C4-2B (cell line): ENCODE data around the gene TNPO2.
A peak's percentile ranks its signal among the peaks of the same experiment; 100 is the strongest.

ENCODE experiments used
- H3K27ac ChIP-seq: fragments of 450-650 bp; 2 replicates; pipeline ENCODE4 v1.5.1; 2017
- ZFX ChIP-seq: fragments of 450-650 bp; IDR thresholded peaks from 2 replicates; pipeline ENCODE4 v1.6.1; 2017
- TF ChIP-seq, protein P1 (sequence below): fragments of 450-650 bp; conservative IDR thresholded peaks from 2 replicates; pipeline ENCODE4 v1.5.1; 2017; ENCODE audit warnings: mild to moderate bottlenecking

Gene TNPO2

GRCh38 chr19:12764698-12765097 lies 41.0 kb upstream of the TNPO2 start:
- TF ChIP-seq, protein P1, sequence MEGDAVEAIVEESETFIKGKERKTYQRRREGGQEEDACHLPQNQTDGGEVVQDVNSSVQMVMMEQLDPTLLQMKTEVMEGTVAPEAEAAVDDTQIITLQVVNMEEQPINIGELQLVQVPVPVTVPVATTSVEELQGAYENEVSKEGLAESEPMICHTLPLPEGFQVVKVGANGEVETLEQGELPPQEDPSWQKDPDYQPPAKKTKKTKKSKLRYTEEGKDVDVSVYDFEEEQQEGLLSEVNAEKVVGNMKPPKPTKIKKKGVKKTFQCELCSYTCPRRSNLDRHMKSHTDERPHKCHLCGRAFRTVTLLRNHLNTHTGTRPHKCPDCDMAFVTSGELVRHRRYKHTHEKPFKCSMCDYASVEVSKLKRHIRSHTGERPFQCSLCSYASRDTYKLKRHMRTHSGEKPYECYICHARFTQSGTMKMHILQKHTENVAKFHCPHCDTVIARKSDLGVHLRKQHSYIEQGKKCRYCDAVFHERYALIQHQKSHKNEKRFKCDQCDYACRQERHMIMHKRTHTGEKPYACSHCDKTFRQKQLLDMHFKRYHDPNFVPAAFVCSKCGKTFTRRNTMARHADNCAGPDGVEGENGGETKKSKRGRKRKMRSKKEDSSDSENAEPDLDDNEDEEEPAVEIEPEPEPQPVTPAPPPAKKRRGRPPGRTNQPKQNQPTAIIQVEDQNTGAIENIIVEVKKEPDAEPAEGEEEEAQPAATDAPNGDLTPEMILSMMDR, result no peak
- no peak for TF ChIP-seq ZFX
- no peak overlapping the region for H3K27ac ChIP-seq

GRCh38 chr19:12763100-12763499 lies 39.4 kb upstream of the TNPO2 start:
- no peak overlapping the region for H3K27ac ChIP-seq
- TF ChIP-seq, protein P1, result no peak
- TF ChIP-seq ZFX, result no peak

DNA sequence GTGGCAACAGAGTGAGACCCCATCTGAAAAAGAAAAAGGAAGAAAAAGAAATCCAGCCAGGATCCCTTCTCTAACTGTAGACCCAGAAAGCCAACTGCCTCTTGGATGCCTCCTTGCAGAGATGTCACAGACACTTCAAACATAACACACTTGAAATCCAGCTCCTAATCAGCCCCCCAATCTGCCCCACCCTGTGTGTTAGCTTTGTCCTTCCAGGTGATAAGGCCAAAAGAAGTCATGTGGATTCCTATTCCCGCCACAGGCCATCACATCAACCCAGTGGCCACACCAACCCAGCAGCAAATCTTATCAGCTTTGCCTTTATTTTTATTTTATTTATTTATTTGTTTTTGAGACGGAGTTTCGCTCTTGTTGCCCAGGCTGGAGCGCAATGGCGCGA lies 36.0 kb upstream of the TNPO2 start:
- no peak for TF ChIP-seq ZFX
- TF ChIP-seq, protein P1, result no peak
- no peak overlapping the region for H3K27ac ChIP-seq

- TF ChIP-seq, protein P1, result peak; percentile 99
- no peak for TF ChIP-seq ZFX
- no peak overlapping the region for H3K27ac ChIP-seq
Measured at GRCh38 chr19:12757544-12758274, 34.0 kb upstream of the TNPO2 start.

- no peak overlapping the region for H3K27ac ChIP-seq
- no peak for TF ChIP-seq ZFX
- TF ChIP-seq, protein P1, result no peak
Measured at GRCh38 chr19:12756150-12756883, 32.6 kb upstream of the TNPO2 start.

DNA sequence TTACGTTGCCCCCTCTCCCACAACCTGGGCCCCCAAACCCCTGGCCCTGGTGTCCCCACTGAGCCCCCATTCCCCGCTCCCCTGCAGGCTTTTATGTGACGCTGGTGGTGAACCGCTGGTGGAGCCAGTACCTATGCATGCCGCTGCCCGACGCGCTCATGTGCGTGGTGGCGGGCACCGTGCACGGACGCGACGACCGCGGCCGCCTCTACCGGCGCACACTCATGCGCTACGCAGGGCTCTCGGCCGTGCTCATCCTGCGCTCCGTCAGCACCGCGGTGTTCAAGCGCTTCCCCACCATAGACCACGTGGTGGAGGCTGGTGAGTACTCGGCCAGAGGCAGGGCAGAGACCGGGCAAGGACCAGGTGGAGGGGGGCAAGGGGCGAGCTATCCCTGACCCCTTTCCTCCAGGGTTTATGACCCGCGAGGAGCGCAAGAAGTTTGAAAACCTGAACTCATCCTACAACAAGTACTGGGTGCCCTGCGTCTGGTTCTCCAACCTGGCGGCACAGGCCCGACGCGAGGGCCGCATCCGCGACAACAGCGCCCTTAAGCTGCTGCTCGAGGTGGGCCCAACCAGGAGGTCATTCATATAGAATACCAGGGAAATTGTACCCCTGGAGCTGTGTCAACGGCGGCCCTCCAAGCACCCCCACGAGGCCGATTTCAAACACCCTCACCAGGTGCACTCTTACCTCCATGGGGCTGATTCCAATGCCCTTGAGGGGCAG lies 30.9 kb upstream of the TNPO2 start:
- TF ChIP-seq ZFX, result no peak
- TF ChIP-seq, protein P1, result no peak

More for the DNA sequence above, 30.9 kb upstream of the TNPO2 start:
- no peak overlapping the region for H3K27ac ChIP-seq
